Thymus (tissue), 11 donors: ENCODE data around the gene KIRREL3. TPM values are rescaled to one million over a fixed set of nuclear protein-coding genes. Genes with fewer than 3 reads are reported as not detected.
"Not testable (repeated sequence)": the region's sequence is repeated elsewhere in the genome, so short reads cannot be mapped to it uniquely, and the experiment has no call there.

Experiments used
- DNase-seq, 9 donors: peaks; one replicate each; pipeline ENCODE4 v3.0.0-alpha.2; 2013; ENCODE audit warnings: low spot score in 9 of 9, low read depth in 6 of 9, missing footprints in 1 of 9
- H3K27ac ChIP-seq, 2 donors: one replicate each; pipeline ENCODE4 v1.5.1; 2013; ENCODE audit warnings: control low read depth in 1 of 2, low read depth in 1 of 2, low read length in 1 of 2, mild to moderate bottlenecking in 1 of 2, moderate library complexity in 1 of 2
- H3K27me3 ChIP-seq, 2 donors: one replicate each; pipeline ENCODE4 v1.5.1; 2013; ENCODE audit warnings: low read length in 1 of 2; ENCODE audit not compliant: control insufficient read depth in 2 of 2, insufficient read depth in 1 of 2
- H3K36me3 ChIP-seq, 2 donors: one replicate each; pipeline ENCODE4 v1.5.1; 2013; ENCODE audit warnings: low read length in 1 of 2, mild to moderate bottlenecking in 1 of 2, moderate library complexity in 1 of 2; ENCODE audit not compliant: control insufficient read depth in 2 of 2, insufficient read depth in 2 of 2
- H3K4me1 ChIP-seq, 2 donors: one replicate each; pipeline ENCODE4 v1.5.1; 2013; ENCODE audit warnings: low read length in 2 of 2; ENCODE audit not compliant: control insufficient read depth in 2 of 2, insufficient read depth in 2 of 2
- H3K4me3 ChIP-seq, 2 donors: one replicate each; pipeline ENCODE4 v1.5.1; 2013; ENCODE audit warnings: low read length in 2 of 2, control low read depth in 1 of 2, mild to moderate bottlenecking in 1 of 2
- H3K9me3 ChIP-seq, 2 donors: one replicate each; pipeline ENCODE4 v1.5.1; 2013; ENCODE audit warnings: low read length in 1 of 2, mild to moderate bottlenecking in 1 of 2; ENCODE audit not compliant: control insufficient read depth in 2 of 2, insufficient read depth in 1 of 2
- WGBS: extraction: QIAGEN DNeasy Blood & Tissue Kit; methylation state at CpG from one replicate; pipeline ENCODE4 v1.1.7; 2013; 5-methylcytosine and 5-hydroxymethylcytosine counted together
- polyA plus RNA-seq: library from polyadenylated mRNA; stranded (reverse); fragments of 200-250 nt; gene quantifications from one replicate; pipeline ENCODE4 v1.2.3, GENCODE V29; 2013
- total RNA-seq: library from RNA; stranded (reverse); fragments of 120-200 nt; gene quantifications from one replicate; pipeline ENCODE4 v1.2.4, GENCODE V29; 2013
- donor health status: healthy.

Gene KIRREL3
- total and polyA plus RNA-seq, 2 donors, result 0.09 to 0.14 TPM

- WGBS, result 80% methylated on average over 5 of the region's 5 CpGs
- no peaks in the 10 kb centered on the region for H3K36me3 ChIP-seq
- no peaks in the 10 kb centered on the region for H3K9me3 ChIP-seq
- H3K4me3 ChIP-seq, result no peak overlapping the region
- H3K4me1 ChIP-seq, result no peaks in the 10 kb centered on the region
- DNase-seq, result no peak
- peaks cover 4 to 14% of the 10 kb centered on the region in 2 donors for H3K27me3 ChIP-seq
- no peak overlapping the region for H3K27ac ChIP-seq
Observed at GRCh38 chr11:126971305-126971704, 29.3 kb downstream of the KIRREL3 start.

- H3K27me3 ChIP-seq, result peaks cover 4 to 14% of the 10 kb centered on the region in 2 donors
- 48% methylated on average over 6 of the region's 6 CpGs for WGBS
- no peaks in the 10 kb centered on the region for H3K36me3 ChIP-seq
- H3K4me1 ChIP-seq, result no peaks in the 10 kb centered on the region
- H3K4me3 ChIP-seq, result no peak overlapping the region
- H3K9me3 ChIP-seq, result no peaks in the 10 kb centered on the region
- peak in 1 of 9 donors; percentile 3 for DNase-seq
- H3K27ac ChIP-seq, result no peak overlapping the region
Observed at GRCh38 chr11:126969865-126970479, 30.6 kb downstream of the KIRREL3 start.

GRCh38 chr11:126968915-126969314 is 31.7 kb downstream of the KIRREL3 start:
- Histone ChIP-seq H3K4me1 (no peaks in the 10 kb centered on the region), H3K27ac (no peak overlapping the region), H3K36me3 (no peaks in the 10 kb centered on the region), H3K27me3 (peaks cover 4 to 14% of the 10 kb centered on the region in 2 donors), H3K9me3 (no peaks in the 10 kb centered on the region), H3K4me3 (no peak overlapping the region)
- DNase-seq, result no peak
- WGBS, result 24% methylated on average over 14 of the region's 14 CpGs

GRCh38 chr11:126965331-126965730 is 35.2 kb downstream of the KIRREL3 start:
- H3K27me3 ChIP-seq, result peaks cover 4 to 14% of the 10 kb centered on the region in 2 donors
- H3K4me1 ChIP-seq, result no peaks in the 10 kb centered on the region
- no peak for DNase-seq
- no peak overlapping the region for H3K27ac ChIP-seq
- H3K4me3 ChIP-seq, result no peak overlapping the region
- 76% methylated on average over 6 of the region's 6 CpGs for WGBS
- no peaks in the 10 kb centered on the region for H3K36me3 ChIP-seq
- H3K9me3 ChIP-seq, result no peaks in the 10 kb centered on the region

- Histone ChIP-seq H3K4me3 (no peak overlapping the region), H3K9me3 (no peaks in the 10 kb centered on the region), H3K4me1 (no peaks in the 10 kb centered on the region), H3K27ac (no peak overlapping the region), H3K36me3 (no peaks in the 10 kb centered on the region), H3K27me3 (peaks cover 0 to 6% of the 10 kb centered on the region in 2 donors)
- 85% methylated on average over 3 of the region's 3 CpGs for WGBS
- no peak for DNase-seq
Observed at GRCh38 chr11:126963603-126964363, 36.8 kb downstream of the KIRREL3 start.

GRCh38 chr11:126963115-126963514 is 37.5 kb downstream of the KIRREL3 start:
- H3K4me3 ChIP-seq, result no peak overlapping the region
- WGBS, result 89% methylated on average over 1 of the region's 1 CpG
- no peak overlapping the region for H3K27ac ChIP-seq
- H3K4me1 ChIP-seq, result no peaks in the 10 kb centered on the region
- H3K27me3 ChIP-seq, result no peaks in the 10 kb centered on the region
- no peak for DNase-seq
- H3K36me3 ChIP-seq, result no peaks in the 10 kb centered on the region
- H3K9me3 ChIP-seq, result no peaks in the 10 kb centered on the region

GRCh38 chr11:126959700-126960099 is 40.9 kb downstream of the KIRREL3 start:
- no peak overlapping the region for H3K27ac ChIP-seq
- no peaks in the 10 kb centered on the region for H3K36me3 ChIP-seq
- H3K9me3 ChIP-seq, result no peaks in the 10 kb centered on the region
- DNase-seq, result no peak
- no peaks in the 10 kb centered on the region for H3K27me3 ChIP-seq
- H3K4me3 ChIP-seq, result no peak overlapping the region
- no peaks in the 10 kb centered on the region for H3K4me1 ChIP-seq
- WGBS, result 93% methylated on average over 4 of the region's 4 CpGs

GRCh38 chr11:126956635-126957034 is 43.9 kb downstream of the KIRREL3 start:
- Histone ChIP-seq H3K9me3 (no peaks in the 10 kb centered on the region), H3K27me3 (no peaks in the 10 kb centered on the region), H3K4me3 (no peak overlapping the region), H3K4me1 (no peaks in the 10 kb centered on the region), H3K36me3 (no peaks in the 10 kb centered on the region), H3K27ac (no peak overlapping the region)
- no peak for DNase-seq
- 86% methylated on average over 10 of the region's 10 CpGs for WGBS

- H3K27ac ChIP-seq, H3K4me1 ChIP-seq, H3K36me3 ChIP-seq, DNase-seq, H3K27me3 ChIP-seq, H3K9me3 ChIP-seq, H3K4me3 ChIP-seq: not testable (repeated sequence)
- WGBS, result 84% methylated on average over 2 of the region's 2 CpGs
Observed at GRCh38 chr11:126952533-126952932, 48.0 kb downstream of the KIRREL3 start.
